Colonic mucosa (tissue), 4 donors: ENCODE results near the gene CD2AP. TPM values are rescaled to one million over a fixed set of nuclear protein-coding genes. Genes with fewer than 3 reads are reported as not detected.
"Not testable (repeated sequence)": the region's sequence is repeated elsewhere in the genome, so short reads cannot be mapped to it uniquely, and the experiment has no call there.

Experiments
- DNase-seq: peaks from one replicate; pipeline ENCODE4 v3.0.0-alpha.2; 2020
- H3K27ac ChIP-seq: fragments of 200-600 bp; one replicate; pipeline ENCODE4 v1.8.0; 2021
- H3K27me3 ChIP-seq: fragments of 200-600 bp; one replicate; pipeline ENCODE4 v1.8.0; 2021
- H3K36me3 ChIP-seq: fragments of 200-600 bp; one replicate; pipeline ENCODE4 v1.8.0; 2021
- H3K4me1 ChIP-seq: fragments of 200-600 bp; one replicate; pipeline ENCODE4 v1.8.0; 2021; ENCODE audit warnings: mild to moderate bottlenecking
- H3K4me3 ChIP-seq: fragments of 200-600 bp; one replicate; pipeline ENCODE4 v1.8.0; 2021
- H3K9ac ChIP-seq, 2 donors: one replicate each; pipeline ENCODE4 v1.7.0; 2013; ENCODE audit warnings: control low read depth in 2 of 2, low read depth in 2 of 2, low read length in 2 of 2
- H3K9me3 ChIP-seq: fragments of 200-600 bp; one replicate; pipeline ENCODE4 v1.8.0; 2021
- intact Hi-C: fragments of 100-400 bp; cut with DNase I; formaldehyde crosslinking; loops from one replicate; pipeline ENCODE4 v1.14.1; 2022
- total RNA-seq, 2 donors: library from RNA; stranded (reverse); fragmentation: NEBNext Ultra II Directional in 1 of 2; extraction: Animal tissue kit (Norgen Biotek cat#: 25700) in 1 of 2; gene quantifications; one replicate each; pipeline ENCODE4 v1.2.1, GENCODE V29; 2021
- TF ChIP-seq, protein P1 (sequence below): fragments of 200-600 bp; IDR thresholded peaks from one replicate; pipeline ENCODE4 v1.8.0; 2022; ENCODE audit warnings: antibody characterized with exemption, mild to moderate bottlenecking
- donor health status: healthy.
- donor health status: DM: no; HTN: no; CAD: no.
- donor health status: DM: no; HTN: no; CAD: no.

Gene CD2AP
- total RNA-seq, 2 donors from 2014 or later: 83.1 to 146 TPM

GRCh38 chr6:47437592-47437991, 40.0 kb upstream of the CD2AP start:
- intact Hi-C loops: no loop called here
- Histone ChIP-seq H3K9me3 (no peaks in the 10 kb centered on the region), H3K9ac (no peak overlapping the region), H3K4me1 (peaks cover 5% of the 10 kb centered on the region), H3K27me3 (no peaks in the 10 kb centered on the region), H3K36me3 (no peaks in the 10 kb centered on the region), H3K4me3 (no peak overlapping the region), H3K27ac (no peak overlapping the region)
- TF ChIP-seq, protein P1, sequence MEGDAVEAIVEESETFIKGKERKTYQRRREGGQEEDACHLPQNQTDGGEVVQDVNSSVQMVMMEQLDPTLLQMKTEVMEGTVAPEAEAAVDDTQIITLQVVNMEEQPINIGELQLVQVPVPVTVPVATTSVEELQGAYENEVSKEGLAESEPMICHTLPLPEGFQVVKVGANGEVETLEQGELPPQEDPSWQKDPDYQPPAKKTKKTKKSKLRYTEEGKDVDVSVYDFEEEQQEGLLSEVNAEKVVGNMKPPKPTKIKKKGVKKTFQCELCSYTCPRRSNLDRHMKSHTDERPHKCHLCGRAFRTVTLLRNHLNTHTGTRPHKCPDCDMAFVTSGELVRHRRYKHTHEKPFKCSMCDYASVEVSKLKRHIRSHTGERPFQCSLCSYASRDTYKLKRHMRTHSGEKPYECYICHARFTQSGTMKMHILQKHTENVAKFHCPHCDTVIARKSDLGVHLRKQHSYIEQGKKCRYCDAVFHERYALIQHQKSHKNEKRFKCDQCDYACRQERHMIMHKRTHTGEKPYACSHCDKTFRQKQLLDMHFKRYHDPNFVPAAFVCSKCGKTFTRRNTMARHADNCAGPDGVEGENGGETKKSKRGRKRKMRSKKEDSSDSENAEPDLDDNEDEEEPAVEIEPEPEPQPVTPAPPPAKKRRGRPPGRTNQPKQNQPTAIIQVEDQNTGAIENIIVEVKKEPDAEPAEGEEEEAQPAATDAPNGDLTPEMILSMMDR: no peak
- DNase-seq: no peak

DNA sequence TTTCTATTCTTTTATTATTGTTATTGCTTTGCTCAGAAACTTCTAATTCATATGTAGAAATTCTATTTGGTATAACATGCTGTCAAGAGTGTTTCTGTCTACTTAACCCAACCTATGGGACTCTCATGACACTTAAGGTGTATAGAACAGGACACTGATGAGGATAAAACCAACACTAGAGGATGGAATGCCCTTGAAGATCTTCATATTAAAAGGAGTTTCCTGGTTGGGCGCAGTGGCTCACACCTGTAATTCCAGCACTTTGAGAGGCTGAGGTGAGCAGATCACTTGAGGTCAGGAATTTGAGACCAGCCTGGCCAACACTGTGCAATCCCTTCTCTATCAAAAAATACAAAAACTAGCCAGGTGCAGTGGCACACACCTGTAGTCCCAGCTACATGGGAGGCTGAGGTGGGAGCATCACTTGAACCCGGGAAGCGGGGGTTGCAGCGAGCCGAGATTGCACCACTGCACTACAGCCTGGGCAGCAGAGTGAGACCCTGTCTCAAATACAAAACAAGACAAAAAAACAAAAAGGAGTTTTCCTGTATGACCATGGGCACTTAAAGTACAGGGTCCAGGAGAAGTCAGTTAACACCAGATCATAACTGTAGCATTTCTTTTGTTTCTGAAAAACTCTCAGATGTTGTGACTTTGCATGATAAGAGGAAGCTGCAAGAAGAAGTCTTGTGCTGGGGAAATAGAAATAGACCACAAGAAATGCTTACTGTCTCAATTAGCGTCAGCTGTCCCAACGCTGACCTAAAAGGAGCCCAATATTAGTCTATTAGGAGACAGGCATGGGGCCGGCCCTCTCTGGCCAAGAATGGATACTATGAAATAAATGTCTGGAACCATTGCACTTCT, 38.9 kb upstream of the CD2AP start:
- no peak overlapping the region for H3K4me3 ChIP-seq
- no peaks in the 10 kb centered on the region for H3K27me3 ChIP-seq
- TF ChIP-seq, protein P1: no peak
- DNase-seq: no peak
- peaks cover 5% of the 10 kb centered on the region for H3K4me1 ChIP-seq
- intact Hi-C loops: no loop called here
- no peak overlapping the region for H3K9ac ChIP-seq
- no peaks in the 10 kb centered on the region for H3K36me3 ChIP-seq
- no peak overlapping the region for H3K27ac ChIP-seq
- no peaks in the 10 kb centered on the region for H3K9me3 ChIP-seq

DNA sequence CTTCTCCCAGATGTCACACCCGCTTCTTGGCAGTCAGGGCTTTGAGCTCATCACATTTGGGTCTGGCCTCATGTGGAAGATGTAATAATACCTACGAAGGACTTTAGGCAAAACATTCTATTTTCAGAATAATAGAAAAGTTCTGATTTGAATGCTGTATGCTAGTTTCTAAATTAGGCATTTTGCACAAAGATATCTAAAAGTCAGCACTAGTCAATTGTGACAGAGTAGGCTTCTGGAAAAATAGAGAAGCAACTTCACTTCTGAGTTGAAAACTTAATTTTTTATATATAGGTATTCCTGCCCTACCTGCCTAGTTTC, 38.3 kb upstream of the CD2AP start:
- intact Hi-C loops: no loop called here
- no peak for DNase-seq
- Histone ChIP-seq H3K27ac (no peak overlapping the region), H3K9me3 (no peaks in the 10 kb centered on the region), H3K4me1 (peaks cover 5% of the 10 kb centered on the region), H3K9ac (no peak overlapping the region), H3K27me3 (no peaks in the 10 kb centered on the region), H3K36me3 (no peaks in the 10 kb centered on the region), H3K4me3 (no peak overlapping the region)
- TF ChIP-seq, protein P1: no peak

- Histone ChIP-seq H3K4me3 (no peak overlapping the region), H3K27me3 (no peaks in the 10 kb centered on the region), H3K36me3 (no peaks in the 10 kb centered on the region), H3K27ac (peak overlapping the region; percentile 51), H3K9me3 (no peaks in the 10 kb centered on the region), H3K4me1 (peaks cover 5% of the 10 kb centered on the region), H3K9ac (no peak overlapping the region)
- DNase-seq: no peak
- intact Hi-C loops: no loop called here
- TF ChIP-seq, protein P1: no peak
Measured at GRCh38 chr6:47440719-47441118, 36.9 kb upstream of the CD2AP start.

DNA sequence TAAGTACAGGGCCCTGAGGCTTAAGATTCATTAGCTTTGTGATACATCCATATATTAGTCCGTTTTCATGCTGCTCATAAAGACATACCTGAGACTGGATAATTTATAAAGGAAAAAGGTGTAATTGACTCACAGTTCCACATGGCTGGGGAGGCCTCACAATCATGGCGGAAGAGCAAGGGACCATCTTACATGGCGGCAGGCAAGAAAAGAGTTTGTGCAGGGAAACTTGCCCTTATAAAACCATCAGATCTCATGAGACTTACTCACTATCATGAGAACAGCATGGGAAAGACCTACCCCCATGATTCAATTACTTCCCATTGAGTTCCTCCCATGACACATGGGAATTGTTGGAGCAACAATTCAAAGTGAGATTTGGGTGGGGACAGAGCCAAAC, 32.6 kb upstream of the CD2AP start:
- H3K9ac ChIP-seq, DNase-seq, H3K4me3 ChIP-seq, H3K4me1 ChIP-seq, H3K27ac ChIP-seq, H3K27me3 ChIP-seq, intact Hi-C loops, H3K36me3 ChIP-seq, H3K9me3 ChIP-seq: not testable (repeated sequence)

DNA sequence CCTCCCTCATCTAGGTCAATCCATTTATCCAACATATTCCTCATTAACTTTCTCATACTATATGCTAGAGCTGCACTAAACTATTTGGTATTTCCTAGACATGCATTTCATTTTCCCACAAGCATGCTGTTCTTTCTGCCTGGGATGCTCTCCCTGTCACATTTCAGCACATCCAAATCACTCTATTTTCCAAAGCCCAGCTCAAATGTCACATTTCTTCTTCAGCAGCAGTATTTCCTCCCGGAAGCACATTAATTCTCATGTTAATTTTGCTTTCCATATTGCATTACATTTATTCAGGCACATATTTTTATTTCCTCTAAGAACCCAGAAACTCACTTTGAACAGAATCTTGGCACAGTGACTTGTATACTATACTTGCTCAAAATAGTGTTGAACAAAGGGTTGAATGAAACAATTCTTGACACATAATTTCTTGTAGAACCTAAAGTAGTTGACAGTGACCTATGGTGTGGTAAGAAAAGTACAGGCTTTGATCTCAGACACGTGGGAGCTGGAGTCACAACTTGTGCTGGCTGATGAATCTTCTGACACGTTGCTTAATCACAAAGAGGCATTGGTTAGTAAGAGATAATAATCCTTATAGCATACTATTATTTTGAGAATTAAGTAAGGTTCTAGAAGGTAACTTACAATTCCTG, 30.8 kb upstream of the CD2AP start:
- DNase-seq: no peak
- TF ChIP-seq, protein P1: no peak
- no peak overlapping the region for H3K27ac ChIP-seq
- no peak overlapping the region for H3K4me3 ChIP-seq
- no peaks in the 10 kb centered on the region for H3K4me1 ChIP-seq
- no peak overlapping the region for H3K9ac ChIP-seq
- intact Hi-C loops: no loop called here
- H3K36me3 ChIP-seq: no peaks in the 10 kb centered on the region
- H3K9me3 ChIP-seq: no peaks in the 10 kb centered on the region
- H3K27me3 ChIP-seq: no peaks in the 10 kb centered on the region
